ENCODE results near the gene SLC9B1. TPM values are rescaled to one million over a fixed set of nuclear protein-coding genes. Genes with fewer than 3 reads are reported as not detected.

SLC9B1 gene
- total and polyA plus RNA-seq, 10 donors = 0.37 to 5.4 (median 1.7) TPM

GRCh38 chr4:102871772-102872171 lies 147.7 kb downstream of the SLC9B1 start:
- 61 to 73% (median 69%) methylated on average over 2 of the region's 2 CpGs for WGBS, 5 donors
- Histone ChIP-seq H3K9me3 (peaks cover 0 to 5% (median 2%) of the 10 kb centered on the region in 8 donors), H3K27me3 (replicated peaks in 1 of 7) (no peaks in the 10 kb centered on the region), H3K36me3 (peaks cover 0 to 28% (median 4%) of the 10 kb centered on the region in 6 donors), H3K4me3 (peak overlapping the region in 1 of 8 donors; percentile 68), H3K27ac (peak overlapping the region in 4 of 8 donors; percentile 36 to 99 (median 98)), H3K4me1 (peaks cover 12 to 49% (median 39%) of the 10 kb centered on the region in 6 donors)
- no peak for DNase-seq
- TF ChIP-seq, protein P1, sequence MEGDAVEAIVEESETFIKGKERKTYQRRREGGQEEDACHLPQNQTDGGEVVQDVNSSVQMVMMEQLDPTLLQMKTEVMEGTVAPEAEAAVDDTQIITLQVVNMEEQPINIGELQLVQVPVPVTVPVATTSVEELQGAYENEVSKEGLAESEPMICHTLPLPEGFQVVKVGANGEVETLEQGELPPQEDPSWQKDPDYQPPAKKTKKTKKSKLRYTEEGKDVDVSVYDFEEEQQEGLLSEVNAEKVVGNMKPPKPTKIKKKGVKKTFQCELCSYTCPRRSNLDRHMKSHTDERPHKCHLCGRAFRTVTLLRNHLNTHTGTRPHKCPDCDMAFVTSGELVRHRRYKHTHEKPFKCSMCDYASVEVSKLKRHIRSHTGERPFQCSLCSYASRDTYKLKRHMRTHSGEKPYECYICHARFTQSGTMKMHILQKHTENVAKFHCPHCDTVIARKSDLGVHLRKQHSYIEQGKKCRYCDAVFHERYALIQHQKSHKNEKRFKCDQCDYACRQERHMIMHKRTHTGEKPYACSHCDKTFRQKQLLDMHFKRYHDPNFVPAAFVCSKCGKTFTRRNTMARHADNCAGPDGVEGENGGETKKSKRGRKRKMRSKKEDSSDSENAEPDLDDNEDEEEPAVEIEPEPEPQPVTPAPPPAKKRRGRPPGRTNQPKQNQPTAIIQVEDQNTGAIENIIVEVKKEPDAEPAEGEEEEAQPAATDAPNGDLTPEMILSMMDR (IDR thresholded peaks at IDR 0.05 in 8 of 11, conservative IDR thresholded peaks at IDR 0.05 in 3 of 11) = no peak
- TF ChIP-seq POLR2A (IDR thresholded peaks at IDR 0.05) = no peak
- no peak for TF ChIP-seq POLR2AphosphoS5 (IDR thresholded peaks at IDR 0.05)
- intact Hi-C loops (cut with DNase I; ENCODE audit: low total_unique reads) = no loop called here

GRCh38 chr4:102869569-102870197 lies 149.8 kb downstream of the SLC9B1 start:
- WGBS, 5 donors = 10 to 15% (median 10%) methylated on average over 19 of the region's 19 CpGs
- peaks cover 12 to 65% (median 43%) of the 10 kb centered on the region in 6 donors for H3K4me1 ChIP-seq
- H3K36me3 ChIP-seq = peaks cover 0 to 9% (median 0%) of the 10 kb centered on the region in 6 donors
- DNase-seq = no peak
- no peaks in the 10 kb centered on the region for H3K27me3 ChIP-seq (replicated peaks in 1 of 7)
- H3K9me3 ChIP-seq = no peaks in the 10 kb centered on the region
- H3K4me3 ChIP-seq = peak overlapping the region; percentile 62 to 90 (median 74)
- intact Hi-C loops (cut with DNase I; ENCODE audit: low total_unique reads) = loop anchor here (5.0 kb wide), 1 partner anchor 42 kb away; the partner anchor contains the start of gene UBE2D3
- H3K27ac ChIP-seq = peak overlapping the region; percentile 91 to 99 (median 98)
- TF ChIP-seq POLR2A (IDR thresholded peaks at IDR 0.05) = no peak
- TF ChIP-seq POLR2AphosphoS5 (IDR thresholded peaks at IDR 0.05) = no peak
- TF ChIP-seq, protein P1 (IDR thresholded peaks at IDR 0.05 in 8 of 11, conservative IDR thresholded peaks at IDR 0.05 in 3 of 11) = no peak

GRCh38 chr4:102868781-102869568 lies 150.5 kb downstream of the SLC9B1 start, which contains the start of gene CISD2:
CISD2 (plus strand) TSS chr4:102868992; CDS start chr4:102869085, 93 bp downstream.
- Histone ChIP-seq H3K36me3 (peaks cover 0 to 5% (median 0%) of the 10 kb centered on the region in 6 donors), H3K4me1 (peaks cover 12 to 70% (median 41%) of the 10 kb centered on the region in 6 donors), H3K9me3 (no peaks in the 10 kb centered on the region), H3K4me3 (peak within 1 kb of the TSS; percentile 62 to 90 (median 74)), H3K27me3 (replicated peaks in 1 of 7) (no peaks in the 10 kb centered on the region), H3K27ac (peak within 1 kb of the TSS; percentile 91 to 99 (median 98))
- intact Hi-C loops (cut with DNase I; ENCODE audit: low total_unique reads) = loop anchor here (5.0 kb wide), 1 partner anchor 42 kb away; the partner anchor contains the start of gene UBE2D3
- DNase-seq = peak; percentile 99
- TF ChIP-seq, protein P1 (IDR thresholded peaks at IDR 0.05 in 8 of 11, conservative IDR thresholded peaks at IDR 0.05 in 3 of 11) = peak in 8 of 11 experiments; percentile 8 to 33 (median 18)
- TF ChIP-seq POLR2AphosphoS5 (IDR thresholded peaks at IDR 0.05) (peak; percentile 91 to 97 (median 96)), POLR2A (IDR thresholded peaks at IDR 0.05) (peak; percentile 10 to 61 (median 43))
- WGBS, 5 donors = 0% methylated on average over 15 to 71 of the region's 71 CpGs

All from spleen (tissue), 11 donors.